Ascending aorta (tissue), 2 donors: Measurements from ENCODE around the gene EFNA4. TPM values are rescaled to one million over a fixed set of nuclear protein-coding genes. Genes with fewer than 3 reads are reported as not detected.

Experiments
- DNase-seq, 2 donors: peaks; one replicate each; pipeline ENCODE4 v3.0.0-alpha.2; 2019; ENCODE audit warnings: low spot score in 2 of 2
- H3K27ac ChIP-seq, 2 donors: fragments of 200-600 bp; sonication (generic); one replicate each; pipeline ENCODE4 v1.5.1; 2016 to 2017; ENCODE audit warnings: mild to moderate bottlenecking in 1 of 2
- H3K27me3 ChIP-seq: fragments of 200-600 bp; sonication (generic); one replicate; pipeline ENCODE4 v1.5.1; 2017
- H3K36me3 ChIP-seq, 2 donors: fragments of 200-600 bp; sonication (generic); one replicate each; pipeline ENCODE4 v1.5.1; 2016
- H3K4me1 ChIP-seq, 2 donors: fragments of 200-600 bp; sonication (generic); one replicate each; pipeline ENCODE4 v1.5.1; 2016 to 2017; ENCODE audit warnings: mild to moderate bottlenecking in 1 of 2
- H3K4me3 ChIP-seq, 2 donors: fragments of 200-600 bp; sonication (generic); one replicate each; pipeline ENCODE4 v1.5.1; 2016 to 2017; ENCODE audit warnings: mild to moderate bottlenecking in 1 of 2
- H3K9me3 ChIP-seq, 2 donors: fragments of 200-600 bp; sonication (generic); one replicate each; pipeline ENCODE4 v1.5.1; 2016
- CTCF ChIP-seq, 3 experiments: fragments of 200-600 bp in 2 of 3; fragments of 450-650 bp in 1 of 3; sonication (generic) in 2 of 3; IDR thresholded peaks; one replicate each; pipeline ENCODE4 v1.5.1; 2016 to 2019; ENCODE audit warnings: antibody characterized with exemption in 3 of 3, mild to moderate bottlenecking in 1 of 3, moderate library complexity in 1 of 3
- intact Hi-C: fragments of 100-400 bp; cut with DNase I; formaldehyde crosslinking; loops from one replicate; pipeline ENCODE4 v1.15.1; 2023
- total RNA-seq: library from RNA; depleted of rRNA; stranded (reverse); fragments of >200 nt; gene quantifications from one replicate; pipeline ENCODE4 v1.1.0, GENCODE V29; 2016

EFNA4 gene
- total RNA-seq, 1 donor from 2014 or later = 11.2 TPM

DNA sequence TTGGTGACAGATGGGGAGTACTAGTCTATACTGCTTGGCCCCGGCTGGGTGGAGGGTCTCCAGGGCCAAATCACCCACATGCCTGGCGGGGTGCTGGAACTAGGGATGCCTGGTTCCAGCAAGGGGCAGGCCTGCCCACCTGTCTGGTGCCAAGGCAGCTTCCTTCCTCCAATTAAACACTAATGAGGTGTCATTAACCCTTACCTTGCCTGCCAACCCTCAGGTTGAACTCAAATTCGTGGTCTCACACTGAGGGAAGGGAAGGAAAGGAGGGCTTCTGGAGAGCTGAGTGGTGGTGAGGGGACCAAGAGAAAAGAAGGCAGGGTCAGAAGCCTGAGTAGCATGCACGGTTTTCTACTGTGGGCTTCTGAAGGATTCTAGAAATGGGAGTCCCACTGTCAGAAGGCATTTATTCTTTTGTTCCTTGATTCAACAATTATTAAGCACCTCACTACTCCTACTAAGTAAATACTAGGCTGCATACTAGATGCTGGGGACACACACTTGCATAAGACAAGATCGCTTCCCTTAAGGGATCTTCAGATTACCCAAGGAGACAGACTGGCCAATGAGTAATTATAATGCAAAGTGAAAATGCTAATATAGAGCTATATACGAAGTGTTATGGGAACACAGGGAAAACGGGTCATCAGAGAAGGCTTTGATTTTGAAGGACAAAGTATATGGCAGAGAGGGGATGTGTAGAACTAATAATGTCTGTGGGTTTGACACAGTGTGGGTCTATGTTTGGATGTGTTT, 9.2 kb downstream of the EFNA4 start:
- H3K4me3 ChIP-seq = no peak overlapping the region
- no peak for TF ChIP-seq CTCF (IDR thresholded peaks at IDR 0.05)
- intact Hi-C loops = no loop called here
- H3K36me3 ChIP-seq = no peaks in the 10 kb centered on the region
- H3K9me3 ChIP-seq = no peaks in the 10 kb centered on the region
- no peaks in the 10 kb centered on the region for H3K27me3 ChIP-seq
- peaks cover 0 to 13% of the 10 kb centered on the region in 2 donors for H3K4me1 ChIP-seq
- H3K27ac ChIP-seq = no peak overlapping the region
- DNase-seq = no peak

DNA sequence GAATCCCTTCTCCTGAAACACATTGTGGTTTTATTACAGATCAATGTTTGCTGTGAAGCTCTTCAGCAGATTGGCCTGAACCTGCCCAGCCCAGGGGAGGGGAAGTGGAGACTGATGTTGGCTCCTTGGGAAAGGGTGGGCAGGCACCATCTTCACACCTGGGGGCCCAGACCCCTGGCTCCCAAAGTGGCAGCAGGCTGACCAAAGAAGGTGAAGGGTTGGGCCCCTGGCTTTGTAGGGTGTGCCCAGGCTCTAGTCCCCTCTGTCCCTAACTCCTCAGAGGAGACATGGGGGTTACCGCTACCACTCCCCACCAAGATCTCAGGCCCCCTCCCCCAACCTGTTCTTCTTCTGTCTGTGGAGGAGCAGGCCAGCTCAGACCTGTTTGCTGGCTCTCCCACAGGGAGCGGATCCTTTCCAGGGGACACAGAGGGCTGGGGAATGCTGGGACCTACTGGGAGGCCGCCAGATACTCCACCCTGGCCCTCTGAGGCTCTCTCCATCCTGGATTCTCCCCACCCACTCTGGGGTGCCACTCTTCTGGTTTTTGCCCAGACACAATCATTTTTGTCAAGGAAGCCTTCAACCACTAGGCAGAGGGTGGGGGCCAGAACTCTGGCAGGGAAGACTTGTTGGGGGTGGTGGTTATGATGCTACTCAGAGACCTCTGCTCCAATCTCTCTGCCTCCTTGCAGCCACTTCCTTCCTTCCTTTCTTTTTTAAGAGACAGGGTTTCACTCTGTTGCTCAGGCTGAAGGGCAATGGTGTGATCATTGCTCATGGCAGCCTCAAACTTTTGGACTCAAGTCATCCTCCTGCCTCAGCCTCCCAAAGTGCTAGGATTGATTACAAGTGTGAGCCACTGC, 10.1 kb downstream of the EFNA4 start:
- Histone ChIP-seq H3K36me3 (no peaks in the 10 kb centered on the region), H3K4me1 (peaks cover 0 to 16% of the 10 kb centered on the region in 2 donors), H3K27me3 (no peaks in the 10 kb centered on the region), H3K9me3 (no peaks in the 10 kb centered on the region), H3K4me3 (no peak overlapping the region), H3K27ac (no peak overlapping the region)
- DNase-seq = no peak
- intact Hi-C loops = no loop called here
- TF ChIP-seq CTCF (IDR thresholded peaks at IDR 0.05) = no peak

DNA sequence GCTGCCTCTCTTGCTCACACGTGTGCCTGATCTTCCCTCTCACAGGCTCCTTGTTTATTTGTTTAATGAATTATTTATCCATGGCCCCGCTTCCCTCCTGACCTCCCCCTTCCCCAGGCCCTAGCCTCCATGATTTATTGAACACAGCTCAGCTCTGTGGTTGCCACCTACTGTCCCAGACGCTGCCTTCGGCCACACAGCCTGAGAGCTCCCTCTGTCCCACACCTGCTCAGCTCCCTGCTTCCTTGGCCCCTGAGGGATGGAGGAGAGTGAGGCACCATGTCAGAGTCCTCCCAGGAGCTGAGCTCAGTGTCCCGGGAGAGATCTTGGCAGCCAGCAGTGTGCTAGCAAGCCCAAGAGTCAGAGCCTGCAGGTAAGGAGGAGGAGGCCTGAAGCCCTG, 12.0 kb downstream of the EFNA4 start:
- Histone ChIP-seq H3K27ac (no peak overlapping the region), H3K4me3 (no peak overlapping the region), H3K4me1 (peaks cover 17 to 28% of the 10 kb centered on the region in 2 donors), H3K36me3 (no peaks in the 10 kb centered on the region), H3K27me3 (peaks cover 7% of the 10 kb centered on the region), H3K9me3 (no peaks in the 10 kb centered on the region)
- TF ChIP-seq CTCF (IDR thresholded peaks at IDR 0.05) = no peak
- intact Hi-C loops = no loop called here
- no peak for DNase-seq

- Histone ChIP-seq H3K36me3 (no peaks in the 10 kb centered on the region), H3K4me3 (no peak overlapping the region), H3K27me3 (peaks cover 15% of the 10 kb centered on the region), H3K4me1 (peaks cover 23 to 30% of the 10 kb centered on the region in 2 donors), H3K27ac (no peak overlapping the region), H3K9me3 (no peaks in the 10 kb centered on the region)
- TF ChIP-seq CTCF (IDR thresholded peaks at IDR 0.05) = no peak
- DNase-seq = no peak
- intact Hi-C loops = no loop called here
Measured at GRCh38 chr1:155076371-155076770, 12.8 kb downstream of the EFNA4 start.

GRCh38 chr1:155077346-155077745, 13.8 kb downstream of the EFNA4 start:
- intact Hi-C loops = no loop called here
- no peaks in the 10 kb centered on the region for H3K36me3 ChIP-seq
- H3K27me3 ChIP-seq = peaks cover 23% of the 10 kb centered on the region
- no peaks in the 10 kb centered on the region for H3K9me3 ChIP-seq
- no peak overlapping the region for H3K27ac ChIP-seq
- DNase-seq = no peak
- H3K4me1 ChIP-seq = peaks cover 30 to 39% of the 10 kb centered on the region in 2 donors
- no peak for TF ChIP-seq CTCF (IDR thresholded peaks at IDR 0.05)
- no peak overlapping the region for H3K4me3 ChIP-seq
